Esophagus squamous epithelium (tissue), 5 donors: ENCODE measurements around the gene UBASH3A. TPM values are rescaled to one million over a fixed set of nuclear protein-coding genes. Genes with fewer than 3 reads are reported as not detected.

ENCODE experiments used
- DNase-seq: peaks from one replicate; lab custom pipeline; 2025; lab: John Stamatoyannopoulos, UW
- H3K27ac ChIP-seq, 4 donors: fragments of 200-600 bp; sonication (generic); one replicate each; pipeline ENCODE4 v1.5.1; 2016 to 2019; ENCODE audit warnings: mild to moderate bottlenecking in 1 of 4
- H3K27me3 ChIP-seq, 4 donors: fragments of 200-600 bp; sonication (generic); 1 replicate in 3 of 4; 2 replicates in 1 of 4; pipeline versions ENCODE4 v1.5.1 to v1.6.0; 2017 to 2021; ENCODE audit warnings: antibody characterized with exemption in 1 of 4
- H3K36me3 ChIP-seq, 3 donors: fragments of 200-600 bp; sonication (generic); one replicate each; pipeline ENCODE4 v1.5.1; 2016 to 2019
- H3K4me1 ChIP-seq, 3 donors: fragments of 200-600 bp; sonication (generic); one replicate each; pipeline ENCODE4 v1.5.1; 2017 to 2019
- H3K4me3 ChIP-seq, 4 donors: fragments of 200-600 bp; sonication (generic); 1 replicate in 3 of 4; 2 replicates in 1 of 4; pipeline ENCODE4 v1.5.1; 2016 to 2019; ENCODE audit warnings: mild to moderate bottlenecking in 2 of 4, moderate library complexity in 1 of 4
- H3K9me3 ChIP-seq, 3 donors: fragments of 200-600 bp; sonication (generic); one replicate each; pipeline ENCODE4 v1.5.1; 2016 to 2019
- POLR2A ChIP-seq, 4 donors: fragments of 450-650 bp; IDR thresholded peaks; one replicate each; pipeline ENCODE4 v1.6.1; 2017; ENCODE audit warnings: antibody characterized with exemption in 4 of 4, mild to moderate bottlenecking in 4 of 4, moderate library complexity in 3 of 4
- WGBS, 2 donors: methylation state at CpG; one replicate each; pipeline ENCODE4 v1.1.5; 2018; 5-methylcytosine and 5-hydroxymethylcytosine counted together
- intact Hi-C: fragments of 100-400 bp; cut with DNase I; formaldehyde crosslinking; loops from one replicate; pipeline ENCODE4 v1.15.0; 2022
- total RNA-seq, 4 donors: library from RNA; depleted of rRNA; stranded (reverse); fragments of >200 nt; gene quantifications; one replicate each; pipeline ENCODE4 v1.1.0, GENCODE V29; 2016
- TF ChIP-seq, protein P1 (sequence below), 6 experiments: fragments of 450-650 bp in 4 of 6; fragments of 200-600 bp in 2 of 6; sonication (generic) in 2 of 6; IDR thresholded peaks; one replicate each; pipeline ENCODE4 v1.5.1; 2016 to 2019; ENCODE audit warnings: antibody characterized with exemption in 6 of 6, mild to moderate bottlenecking in 4 of 6, moderate library complexity in 4 of 6
- donor health status: DM: yes; HTN: yes; CAD: no.

UBASH3A gene
- total RNA-seq, 4 donors from 2014 or later, result 0.57 to 1.9 (median 0.73) TPM

DNA sequence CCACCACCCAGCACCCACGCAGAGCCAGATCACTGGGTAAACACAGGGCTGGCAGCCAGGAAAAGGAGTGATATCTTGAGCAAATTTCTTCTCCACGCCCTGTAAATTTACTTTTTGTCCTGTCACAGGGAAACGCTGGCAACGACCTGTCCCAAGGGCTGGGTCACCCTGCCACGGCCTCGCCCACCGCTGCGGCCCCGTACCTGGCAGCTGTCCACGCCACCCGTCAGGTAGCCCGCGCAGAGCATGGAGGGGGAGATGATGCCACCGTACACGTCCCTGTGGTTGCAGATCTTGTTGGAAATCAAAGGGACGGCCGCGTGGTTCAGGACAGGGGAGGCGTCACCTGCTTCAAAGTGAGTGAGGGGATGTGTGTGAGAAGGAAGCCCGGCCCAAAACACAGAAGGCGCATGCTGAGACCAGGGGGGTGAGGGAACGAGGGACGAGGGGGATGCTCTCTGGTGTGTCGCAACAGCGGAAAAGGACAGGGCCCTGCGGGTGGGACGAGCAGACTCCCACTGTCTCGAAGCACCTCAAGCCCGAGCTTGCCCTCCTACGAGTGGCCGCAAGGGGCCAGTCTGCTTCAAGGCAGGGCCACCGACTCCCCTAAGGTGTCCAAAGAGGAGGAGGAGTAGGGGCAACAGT, 27.2 kb upstream of the UBASH3A start:
- intact Hi-C loops, result no loop called here
- peaks cover 0 to 8% (median 0%) of the 10 kb centered on the region in 3 donors for H3K4me1 ChIP-seq
- no peaks in the 10 kb centered on the region for H3K9me3 ChIP-seq
- DNase-seq, result no peak
- H3K27me3 ChIP-seq, result peaks cover 0 to 56% (median 0%) of the 10 kb centered on the region in 4 donors
- H3K4me3 ChIP-seq, result no peak overlapping the region
- H3K36me3 ChIP-seq, result no peaks in the 10 kb centered on the region
- 65 to 68% methylated on average over 17 to 18 of the region's 32 CpGs for WGBS, 2 donors
- TF ChIP-seq, protein P1, sequence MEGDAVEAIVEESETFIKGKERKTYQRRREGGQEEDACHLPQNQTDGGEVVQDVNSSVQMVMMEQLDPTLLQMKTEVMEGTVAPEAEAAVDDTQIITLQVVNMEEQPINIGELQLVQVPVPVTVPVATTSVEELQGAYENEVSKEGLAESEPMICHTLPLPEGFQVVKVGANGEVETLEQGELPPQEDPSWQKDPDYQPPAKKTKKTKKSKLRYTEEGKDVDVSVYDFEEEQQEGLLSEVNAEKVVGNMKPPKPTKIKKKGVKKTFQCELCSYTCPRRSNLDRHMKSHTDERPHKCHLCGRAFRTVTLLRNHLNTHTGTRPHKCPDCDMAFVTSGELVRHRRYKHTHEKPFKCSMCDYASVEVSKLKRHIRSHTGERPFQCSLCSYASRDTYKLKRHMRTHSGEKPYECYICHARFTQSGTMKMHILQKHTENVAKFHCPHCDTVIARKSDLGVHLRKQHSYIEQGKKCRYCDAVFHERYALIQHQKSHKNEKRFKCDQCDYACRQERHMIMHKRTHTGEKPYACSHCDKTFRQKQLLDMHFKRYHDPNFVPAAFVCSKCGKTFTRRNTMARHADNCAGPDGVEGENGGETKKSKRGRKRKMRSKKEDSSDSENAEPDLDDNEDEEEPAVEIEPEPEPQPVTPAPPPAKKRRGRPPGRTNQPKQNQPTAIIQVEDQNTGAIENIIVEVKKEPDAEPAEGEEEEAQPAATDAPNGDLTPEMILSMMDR (IDR thresholded peaks at IDR 0.05), result no peak
- no peak for TF ChIP-seq POLR2A (IDR thresholded peaks at IDR 0.05)
- no peak overlapping the region for H3K27ac ChIP-seq

DNA sequence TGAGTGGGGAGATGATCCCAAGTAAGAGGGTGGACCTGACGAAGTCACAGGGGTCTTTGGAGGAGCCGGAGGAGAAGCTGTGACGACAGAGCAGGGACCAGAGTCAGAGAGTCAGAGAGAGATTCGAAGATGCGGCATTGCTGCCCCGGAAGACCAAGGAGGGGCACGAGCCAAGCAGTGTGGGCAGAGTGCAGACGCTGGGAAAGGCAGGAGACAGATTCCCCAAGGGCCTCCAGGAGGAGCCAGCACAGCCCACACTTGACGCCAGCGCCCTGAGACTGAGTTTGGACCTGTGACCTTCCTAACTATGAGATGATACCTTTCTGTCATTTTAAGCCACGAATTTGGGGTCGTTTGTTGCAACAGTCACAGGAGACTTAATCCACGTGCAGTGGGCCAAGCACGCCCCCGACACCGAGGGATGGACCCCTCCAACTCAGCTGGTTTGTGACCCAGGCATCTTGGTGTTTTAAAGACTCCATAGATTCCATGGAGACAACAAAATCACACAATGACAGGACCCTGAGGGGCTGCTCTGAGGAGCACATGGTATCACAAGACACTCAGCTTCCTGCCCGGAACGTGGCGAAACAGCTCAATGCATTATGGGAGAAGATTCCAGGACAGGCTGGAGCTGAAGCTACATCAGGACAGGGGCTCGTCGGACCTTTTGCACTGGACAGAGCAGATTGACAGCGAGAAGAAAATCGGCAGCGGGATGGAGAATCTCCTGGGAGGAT, 26.3 kb upstream of the UBASH3A start:
- H3K4me3 ChIP-seq, result no peak overlapping the region
- H3K27me3 ChIP-seq, result peaks cover 0 to 56% (median 0%) of the 10 kb centered on the region in 4 donors
- H3K27ac ChIP-seq, result no peak overlapping the region
- H3K4me1 ChIP-seq, result peaks cover 0 to 8% (median 0%) of the 10 kb centered on the region in 3 donors
- WGBS, 2 donors, result 77 to 87% methylated on average over 23 of the region's 24 CpGs
- TF ChIP-seq, protein P1 (IDR thresholded peaks at IDR 0.05), result no peak
- TF ChIP-seq POLR2A (IDR thresholded peaks at IDR 0.05), result no peak
- H3K9me3 ChIP-seq, result no peaks in the 10 kb centered on the region
- H3K36me3 ChIP-seq, result no peaks in the 10 kb centered on the region
- no peak for DNase-seq
- intact Hi-C loops, result no loop called here

DNA sequence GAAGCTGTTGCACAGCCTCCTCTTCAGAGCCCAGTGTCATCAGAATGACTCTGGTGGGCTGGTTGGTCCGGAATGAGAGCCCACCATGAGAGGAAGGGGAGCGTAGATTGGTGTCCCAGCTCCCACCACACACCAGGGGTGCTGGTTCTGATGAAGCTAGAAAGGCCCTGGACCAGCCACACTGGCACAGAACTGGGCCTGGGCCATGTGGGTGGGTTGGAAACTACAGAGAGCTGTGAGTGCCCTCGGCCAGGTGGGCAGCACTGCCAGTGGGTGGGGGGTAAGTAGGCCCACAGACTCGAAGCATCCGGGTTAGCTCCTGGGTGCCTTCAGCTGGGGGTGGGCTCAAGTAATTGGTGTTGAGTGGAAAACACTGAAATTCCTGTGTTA, 25.8 kb upstream of the UBASH3A start:
- intact Hi-C loops, result no loop called here
- Histone ChIP-seq H3K36me3 (no peaks in the 10 kb centered on the region), H3K27ac (no peak overlapping the region), H3K4me3 (no peak overlapping the region), H3K27me3 (peaks cover 0 to 56% (median 0%) of the 10 kb centered on the region in 4 donors), H3K4me1 (peaks cover 0 to 8% (median 0%) of the 10 kb centered on the region in 3 donors), H3K9me3 (no peaks in the 10 kb centered on the region)
- 47 to 59% methylated on average over 2 to 4 of the region's 5 CpGs for WGBS, 2 donors
- TF ChIP-seq, protein P1 (IDR thresholded peaks at IDR 0.05), result no peak
- no peak for TF ChIP-seq POLR2A (IDR thresholded peaks at IDR 0.05)
- no peak for DNase-seq

DNA sequence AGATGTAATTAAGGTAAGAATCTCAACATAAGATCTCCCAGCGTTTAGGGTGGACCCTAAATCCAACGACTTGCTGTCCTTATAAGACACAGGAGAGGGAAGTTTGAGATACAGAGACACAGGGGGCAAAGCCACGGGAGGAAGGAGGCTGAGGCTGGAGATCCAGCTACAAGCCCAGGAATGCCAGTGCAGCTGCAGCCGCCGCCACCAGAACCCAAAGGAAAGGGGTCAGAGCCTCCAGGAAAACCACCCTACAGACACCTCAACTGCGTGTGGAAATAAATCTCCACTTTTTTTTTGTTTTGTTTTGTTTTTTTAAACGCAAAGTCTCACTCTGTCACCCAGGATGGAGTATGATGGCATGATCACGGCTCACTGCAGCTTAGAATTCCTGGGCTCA, 25.3 kb upstream of the UBASH3A start:
- H3K9me3 ChIP-seq, result no peaks in the 10 kb centered on the region
- no peak overlapping the region for H3K27ac ChIP-seq
- TF ChIP-seq, protein P1 (IDR thresholded peaks at IDR 0.05), result no peak
- TF ChIP-seq POLR2A (IDR thresholded peaks at IDR 0.05), result no peak
- WGBS, 2 donors, result 69 to 75% methylated on average over 7 to 8 of the region's 8 CpGs
- H3K36me3 ChIP-seq, result no peaks in the 10 kb centered on the region
- no peak for DNase-seq
- H3K4me3 ChIP-seq, result no peak overlapping the region
- peaks cover 0 to 55% (median 0%) of the 10 kb centered on the region in 4 donors for H3K27me3 ChIP-seq
- intact Hi-C loops, result no loop called here
- peaks cover 0 to 8% (median 0%) of the 10 kb centered on the region in 3 donors for H3K4me1 ChIP-seq
